Astrocyte (in vitro differentiated cells and primary cell): ENCODE measurements around the gene KIAA1671.

Experiments used
- CTCF ChIP-seq: IDR thresholded peaks from 2 replicates; pipeline ENCODE4 v1.5.1; 2011; ENCODE audit warnings: low read depth, mild to moderate bottlenecking, inconsistent platforms, low read length, moderate library complexity; ENCODE audit not compliant: insufficient read depth
- EZH2 ChIP-seq: IDR thresholded peaks from 2 replicates; pipeline ENCODE4 v1.6.1; 2012; ENCODE audit warnings: mild to moderate bottlenecking, low read length, inconsistent platforms; ENCODE audit not compliant: insufficient read depth

- TF ChIP-seq CTCF: no peak
- TF ChIP-seq EZH2: no peak
Measured at GRCh38 chr22:24961217-24961844, 8.8 kb downstream of the KIAA1671 start.
